Astrocyte of the spinal cord (primary cell): ENCODE data around the gene LHFPL6.

Experiments
- DNase-seq: peaks from one replicate; pipeline ENCODE4 v3.0.0; 2011; ENCODE audit warnings: low read depth, low spot score
- H3K4me3 ChIP-seq: 2 replicates; pipeline ENCODE4 v1.5.1; 2011; ENCODE audit warnings: low read depth, mild to moderate bottlenecking, low read length, moderate library complexity
- CTCF ChIP-seq: IDR thresholded peaks from 2 replicates; pipeline ENCODE4 v1.5.1; 2012; ENCODE audit warnings: low read depth, mild to moderate bottlenecking, low read length, inconsistent platforms
- in situ Hi-C: cut with HindIII; loops from 2 replicates; pipeline ENCODE4 v1.10.0; 2017; ENCODE audit warnings: low sequenced_read_pairs

LHFPL6 gene

GRCh38 chr13:39410964-39411363 is 192.0 kb downstream of the LHFPL6 start:
- in situ Hi-C loops: no loop called here
- no peak for TF ChIP-seq CTCF
- H3K4me3 ChIP-seq: no peak overlapping the region
- DNase-seq: no peak

GRCh38 chr13:39410096-39410901 is 192.7 kb downstream of the LHFPL6 start:
- H3K4me3 ChIP-seq: no peak overlapping the region
- peak; percentile 66 for DNase-seq
- in situ Hi-C loops: no loop called here
- TF ChIP-seq CTCF: no peak

- in situ Hi-C loops: no loop called here
- no peak overlapping the region for H3K4me3 ChIP-seq
- TF ChIP-seq CTCF: no peak
- DNase-seq: no peak
Observed at GRCh38 chr13:39408512-39408911, 194.5 kb downstream of the LHFPL6 start.

GRCh38 chr13:39407786-39408185 is 195.2 kb downstream of the LHFPL6 start:
- no peak for TF ChIP-seq CTCF
- no peak overlapping the region for H3K4me3 ChIP-seq
- in situ Hi-C loops: no loop called here
- no peak for DNase-seq

- no peak for DNase-seq
- no peak overlapping the region for H3K4me3 ChIP-seq
- in situ Hi-C loops: no loop called here
- TF ChIP-seq CTCF: no peak
Observed at GRCh38 chr13:39407138-39407537, 195.9 kb downstream of the LHFPL6 start.

GRCh38 chr13:39406688-39407087 is 196.3 kb downstream of the LHFPL6 start:
- peak; percentile 2 for TF ChIP-seq CTCF
- H3K4me3 ChIP-seq: no peak overlapping the region
- DNase-seq: no peak
- in situ Hi-C loops: no loop called here
